Trophoblast cell (in vitro differentiated cells and primary cell): Measurements from ENCODE around the gene PURB.

ENCODE experiments used
- DNase-seq, 2 donors: peaks; one replicate each; pipeline ENCODE4 v3.0.0-alpha.2; 2016
- H2AFZ ChIP-seq: 2 replicates; pipeline ENCODE4 v1.6.1; 2013; ENCODE audit warnings: low read length, moderate library complexity, mild to moderate bottlenecking; ENCODE audit not compliant: insufficient read depth, poor library complexity
- H2AK5ac ChIP-seq: 2 replicates; pipeline ENCODE4 v1.6.1; 2013; ENCODE audit warnings: mild to moderate bottlenecking, low read length
- H2BK120ac ChIP-seq: 2 replicates; pipeline ENCODE4 v1.6.1; 2013; ENCODE audit warnings: low read length, mild to moderate bottlenecking, moderate library complexity; ENCODE audit not compliant: insufficient read depth, poor library complexity
- H2BK12ac ChIP-seq: 2 replicates; pipeline ENCODE4 v1.6.1; 2013; ENCODE audit warnings: mild to moderate bottlenecking, low read length, moderate library complexity
- H2BK5ac ChIP-seq: 2 replicates; pipeline ENCODE4 v1.6.1; 2013; ENCODE audit warnings: low read length, low read depth, moderate library complexity, mild to moderate bottlenecking; ENCODE audit not compliant: poor library complexity
- H3K14ac ChIP-seq: 2 replicates; pipeline ENCODE4 v1.6.1; 2013; ENCODE audit warnings: mild to moderate bottlenecking, low read length
- H3K18ac ChIP-seq: 2 replicates; pipeline ENCODE4 v1.6.1; 2013; ENCODE audit warnings: mild to moderate bottlenecking, low read length
- H3K23ac ChIP-seq: 2 replicates; pipeline ENCODE4 v1.6.1; 2013; ENCODE audit warnings: low read length
- H3K27ac ChIP-seq: 2 replicates; pipeline ENCODE4 v1.5.1; 2013; ENCODE audit warnings: low read depth, mild to moderate bottlenecking, inconsistent platforms, low read length, moderate library complexity
- H3K27me3 ChIP-seq: 2 replicates; pipeline ENCODE4 v1.6.1; 2013; ENCODE audit warnings: inconsistent platforms, mild to moderate bottlenecking, low read length, moderate library complexity; ENCODE audit not compliant: insufficient read depth
- H3K36me3 ChIP-seq, 2 experiments: 1 replicate in 1 of 2; 2 replicates in 1 of 2; pipeline ENCODE4 v1.6.1; 2013; ENCODE audit warnings: low read length in 2 of 2, mild to moderate bottlenecking in 2 of 2, moderate library complexity in 1 of 2; ENCODE audit not compliant: insufficient read depth in 2 of 2, control insufficient read depth in 1 of 2
- H3K4ac ChIP-seq: 2 replicates; pipeline ENCODE4 v1.6.1; 2013; ENCODE audit warnings: low read depth, mild to moderate bottlenecking, low read length, moderate library complexity
- H3K4me1 ChIP-seq, 2 experiments: 1 replicate in 1 of 2; 2 replicates in 1 of 2; pipeline ENCODE4 v1.6.1; 2013; ENCODE audit warnings: low read length in 2 of 2, mild to moderate bottlenecking in 2 of 2, moderate library complexity in 1 of 2; ENCODE audit not compliant: insufficient read depth in 2 of 2, control insufficient read depth in 1 of 2
- H3K4me2 ChIP-seq: 2 replicates; pipeline ENCODE4 v1.6.1; 2013; ENCODE audit warnings: inconsistent platforms, mild to moderate bottlenecking, low read length, moderate library complexity
- H3K4me3 ChIP-seq: 2 replicates; pipeline ENCODE4 v1.5.1; 2013; ENCODE audit warnings: mild to moderate bottlenecking, low read depth, low read length, inconsistent platforms
- H3K79me1 ChIP-seq: one replicate; pipeline ENCODE4 v1.6.1; 2013; ENCODE audit warnings: low read length
- H3K79me2 ChIP-seq: 2 replicates; pipeline ENCODE4 v1.6.1; 2013; ENCODE audit warnings: low read length, mild to moderate bottlenecking; ENCODE audit not compliant: control insufficient read depth, insufficient read depth, poor library complexity
- H3K9ac ChIP-seq: 2 replicates; pipeline ENCODE4 v1.6.1; 2013; ENCODE audit warnings: mild to moderate bottlenecking, low read length
- H3K9me3 ChIP-seq: 2 replicates; pipeline ENCODE4 v1.6.1; 2013; ENCODE audit warnings: low read depth, mild to moderate bottlenecking, control low read depth, inconsistent platforms, low read length; ENCODE audit not compliant: insufficient read depth
- H4K12ac ChIP-seq: 2 replicates; pipeline ENCODE4 v1.6.1; 2013; ENCODE audit warnings: low read depth, mild to moderate bottlenecking, low read length, moderate library complexity
- H4K8ac ChIP-seq: 2 replicates; pipeline ENCODE4 v1.6.1; 2013; ENCODE audit warnings: low read depth, mild to moderate bottlenecking, low read length, moderate library complexity
- H4K91ac ChIP-seq: one replicate; pipeline ENCODE4 v1.6.1; 2013; ENCODE audit warnings: low read depth, mild to moderate bottlenecking, low read length, moderate library complexity
- WGBS: extraction: QIAGEN DNeasy Blood & Tissue Kit; methylation state at CpG from one replicate; pipeline ENCODE4 v1.1.7; 2013; ENCODE audit warnings: missing lambda C conversion rate; ENCODE audit not compliant: insufficient read length, insufficient coverage; ENCODE audit errors: extremely low coverage; 5-methylcytosine and 5-hydroxymethylcytosine counted together

The PURB gene

DNA sequence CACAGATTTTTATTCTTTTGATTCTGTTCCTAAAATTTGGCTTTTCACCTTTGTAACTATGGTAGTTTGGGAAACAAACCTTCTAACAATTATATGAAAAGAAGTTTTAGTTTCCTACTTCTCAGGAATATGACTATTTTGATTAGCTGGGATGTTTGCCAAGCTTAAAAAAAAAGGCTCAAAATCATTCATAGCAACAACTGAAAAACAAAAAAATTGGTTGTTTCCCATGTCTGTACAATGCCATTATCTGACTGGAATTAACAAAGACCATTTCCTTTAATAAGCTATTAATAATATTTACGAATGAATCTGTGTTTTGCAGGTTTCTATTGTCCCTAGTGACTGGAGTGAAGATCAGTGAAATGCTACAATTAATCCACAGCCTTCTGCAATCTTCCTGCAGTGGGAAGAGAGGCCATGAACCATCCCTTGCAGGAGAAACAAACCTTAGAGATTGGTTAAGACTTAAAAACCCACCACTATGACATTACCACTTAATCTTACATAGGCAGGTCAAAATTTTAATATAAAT, 4.2 kb downstream of the PURB start:
- H4K91ac ChIP-seq, result no peak overlapping the region
- no peak overlapping the region for H3K9ac ChIP-seq
- no peak overlapping the region for H3K27ac ChIP-seq
- H3K27me3 ChIP-seq, result no peaks in the 10 kb centered on the region
- no peaks in the 10 kb centered on the region for H3K9me3 ChIP-seq
- no peak overlapping the region for H3K14ac ChIP-seq
- no peak overlapping the region for H4K8ac ChIP-seq
- H3K36me3 ChIP-seq, result peaks cover 0 to 4% of the 10 kb centered on the region in 2 experiments
- no peak overlapping the region for H3K4me2 ChIP-seq
- DNase-seq, result no peak
- H3K79me2 ChIP-seq, result peaks cover 14% of the 10 kb centered on the region
- no peak overlapping the region for H3K23ac ChIP-seq
- H3K4me3 ChIP-seq, result no peak overlapping the region
- H3K4me1 ChIP-seq, result peaks cover 11% of the 10 kb centered on the region in 2 experiments
- H2AK5ac ChIP-seq, result no peak overlapping the region
- H3K18ac ChIP-seq, result no peak overlapping the region
- H2BK5ac ChIP-seq, result no peak overlapping the region
- H3K4ac ChIP-seq, result no peak overlapping the region
- no peak overlapping the region for H2BK12ac ChIP-seq
- no CpG with 5 or more reads among the region's 1 CpG for WGBS
- H3K79me1 ChIP-seq, result peaks cover 12% of the 10 kb centered on the region
- H2AFZ ChIP-seq, result no peak overlapping the region
- H2BK120ac ChIP-seq, result no peak overlapping the region
- no peak overlapping the region for H4K12ac ChIP-seq

DNA sequence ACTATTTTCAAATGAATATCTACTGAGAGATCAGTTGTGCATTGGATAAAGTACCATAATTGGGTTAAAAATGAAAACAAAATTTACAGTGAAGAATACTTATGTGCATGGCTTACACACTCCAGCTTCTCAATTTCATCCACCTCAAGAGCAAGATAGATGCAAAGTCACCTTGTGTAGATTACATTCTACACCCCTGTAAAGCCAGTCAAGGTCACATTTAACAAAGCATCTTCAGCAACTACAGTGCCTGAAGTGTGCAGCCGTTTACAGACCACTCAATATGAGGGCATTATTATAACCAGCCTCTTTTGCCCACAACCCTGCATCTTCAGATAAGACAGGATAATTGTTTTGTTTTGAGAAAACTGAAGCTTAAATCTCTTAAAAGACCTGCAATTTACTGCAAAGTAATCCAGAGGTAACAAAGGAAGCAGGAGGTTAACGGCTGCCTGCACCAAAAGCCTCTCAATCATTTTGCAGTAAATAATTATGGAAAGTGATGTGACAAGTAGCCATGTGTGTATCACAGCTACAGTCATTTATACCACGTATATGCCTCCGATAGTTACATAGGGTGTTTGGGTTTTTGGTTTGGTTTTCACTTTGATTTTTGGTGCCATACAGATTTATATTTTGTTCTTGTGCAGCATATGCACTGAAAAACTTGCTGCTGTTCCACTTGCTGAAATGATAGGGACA, 4.9 kb downstream of the PURB start:
- H3K27me3 ChIP-seq, result no peaks in the 10 kb centered on the region
- no peak for DNase-seq
- H3K18ac ChIP-seq, result no peak overlapping the region
- H2BK12ac ChIP-seq, result no peak overlapping the region
- no peaks in the 10 kb centered on the region for H3K9me3 ChIP-seq
- no peak overlapping the region for H2AFZ ChIP-seq
- H2BK120ac ChIP-seq, result no peak overlapping the region
- peaks cover 8% of the 10 kb centered on the region in 2 experiments for H3K4me1 ChIP-seq
- peaks cover 6% of the 10 kb centered on the region for H3K79me1 ChIP-seq
- no peak overlapping the region for H3K4me2 ChIP-seq
- no peak overlapping the region for H3K4me3 ChIP-seq
- no peak overlapping the region for H3K14ac ChIP-seq
- no peak overlapping the region for H2AK5ac ChIP-seq
- no peak overlapping the region for H3K9ac ChIP-seq
- H3K23ac ChIP-seq, result no peak overlapping the region
- H2BK5ac ChIP-seq, result no peak overlapping the region
- peaks cover 11% of the 10 kb centered on the region for H3K79me2 ChIP-seq
- no peak overlapping the region for H4K12ac ChIP-seq
- H4K91ac ChIP-seq, result no peak overlapping the region
- H3K36me3 ChIP-seq, result peaks cover 0 to 4% of the 10 kb centered on the region in 2 experiments
- no peak overlapping the region for H4K8ac ChIP-seq
- no peak overlapping the region for H3K4ac ChIP-seq
- no CpG with 5 or more reads among the region's 4 CpGs for WGBS
- no peak overlapping the region for H3K27ac ChIP-seq

DNA sequence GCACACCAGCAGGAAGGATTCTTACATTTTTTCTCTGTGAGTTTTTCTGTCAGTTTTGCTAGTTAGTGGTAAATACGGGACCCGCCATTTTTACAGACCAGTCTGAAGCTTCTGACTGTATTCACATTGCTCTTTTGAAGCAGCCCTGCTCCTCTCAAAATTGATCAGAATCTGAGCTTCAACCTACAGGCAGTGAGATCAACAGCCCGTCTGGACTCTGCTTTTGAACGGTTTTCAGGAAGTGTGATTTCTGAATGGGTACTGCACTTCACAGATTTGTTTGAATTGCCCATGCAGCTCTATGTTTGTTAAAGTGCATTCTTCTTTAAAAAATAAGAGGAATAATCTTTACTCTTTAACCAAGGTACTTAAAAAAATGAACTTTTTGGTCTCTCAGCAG, 8.9 kb downstream of the PURB start:
- no peak overlapping the region for H3K14ac ChIP-seq
- peaks cover 4% of the 10 kb centered on the region for H3K9me3 ChIP-seq
- peak in 1 of 2 donors; percentile 58 for DNase-seq
- H3K4me2 ChIP-seq, result no peak overlapping the region
- H3K79me1 ChIP-seq, result no peaks in the 10 kb centered on the region
- H4K8ac ChIP-seq, result no peak overlapping the region
- H3K4ac ChIP-seq, result no peak overlapping the region
- no peak overlapping the region for H3K4me3 ChIP-seq
- H2BK5ac ChIP-seq, result no peak overlapping the region
- H2BK120ac ChIP-seq, result no peak overlapping the region
- no peak overlapping the region for H2AFZ ChIP-seq
- H3K4me1 ChIP-seq, result no peaks in the 10 kb centered on the region
- H4K91ac ChIP-seq, result no peak overlapping the region
- no CpG with 5 or more reads among the region's 4 CpGs for WGBS
- H3K9ac ChIP-seq, result no peak overlapping the region
- no peak overlapping the region for H3K18ac ChIP-seq
- no peak overlapping the region for H3K23ac ChIP-seq
- H4K12ac ChIP-seq, result no peak overlapping the region
- no peak overlapping the region for H3K27ac ChIP-seq
- no peak overlapping the region for H2BK12ac ChIP-seq
- no peaks in the 10 kb centered on the region for H3K27me3 ChIP-seq
- H3K36me3 ChIP-seq, result no peaks in the 10 kb centered on the region
- no peaks in the 10 kb centered on the region for H3K79me2 ChIP-seq
- H2AK5ac ChIP-seq, result no peak overlapping the region

DNA sequence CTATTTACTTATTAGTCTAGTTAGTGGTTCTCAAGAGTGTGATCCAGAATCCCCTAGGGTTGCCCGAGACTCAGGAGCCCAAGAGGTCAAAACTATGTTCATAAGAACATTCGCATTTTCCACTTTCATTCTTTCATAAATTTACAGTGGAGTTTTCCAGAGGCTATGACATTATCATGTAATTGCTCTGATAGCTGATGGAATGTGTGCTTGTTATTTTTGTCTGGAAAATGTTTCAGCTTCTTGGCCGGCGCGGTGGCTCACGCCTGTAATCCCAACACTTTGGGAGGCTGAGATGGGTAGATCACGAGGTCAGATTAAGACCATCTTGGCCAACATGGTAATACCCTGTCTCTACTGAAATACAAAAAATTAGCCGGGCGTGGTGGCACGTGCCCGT, 10.1 kb downstream of the PURB start:
- H3K4me3 ChIP-seq, result no peak overlapping the region
- no peak overlapping the region for H4K8ac ChIP-seq
- no peak overlapping the region for H3K4ac ChIP-seq
- no peaks in the 10 kb centered on the region for H3K36me3 ChIP-seq
- H3K14ac ChIP-seq, result no peak overlapping the region
- H2BK12ac ChIP-seq, result no peak overlapping the region
- no peak overlapping the region for H2AK5ac ChIP-seq
- no peak overlapping the region for H2AFZ ChIP-seq
- H3K4me1 ChIP-seq, result no peaks in the 10 kb centered on the region
- H3K9ac ChIP-seq, result no peak overlapping the region
- no peak overlapping the region for H4K91ac ChIP-seq
- no peak overlapping the region for H2BK120ac ChIP-seq
- peaks cover 8% of the 10 kb centered on the region for H3K9me3 ChIP-seq
- DNase-seq, result peak; percentile 61 to 80
- no peak overlapping the region for H2BK5ac ChIP-seq
- H3K79me2 ChIP-seq, result no peaks in the 10 kb centered on the region
- H3K27me3 ChIP-seq, result no peaks in the 10 kb centered on the region
- no peak overlapping the region for H4K12ac ChIP-seq
- no CpG with 5 or more reads among the region's 11 CpGs for WGBS
- no peaks in the 10 kb centered on the region for H3K79me1 ChIP-seq
- H3K18ac ChIP-seq, result no peak overlapping the region
- H3K23ac ChIP-seq, result no peak overlapping the region
- H3K27ac ChIP-seq, result no peak overlapping the region
- H3K4me2 ChIP-seq, result no peak overlapping the region
